Lower leg skin (tissue), 4 donors: ENCODE results near the gene IER3IP1. TPM values are rescaled to one million over a fixed set of nuclear protein-coding genes. Genes with fewer than 3 reads are reported as not detected.

Source experiments
- DNase-seq, 2 donors: peaks; one replicate each; pipeline ENCODE4 v3.0.0-alpha.2; 2019; ENCODE audit warnings: low spot score in 2 of 2
- H3K4me3 ChIP-seq: fragments of 200-600 bp; sonication (generic); 2 replicates; pipeline ENCODE4 v1.5.1; 2017; ENCODE audit warnings: mild to moderate bottlenecking, low read depth; ENCODE audit not compliant: poor library complexity, severe bottlenecking
- CTCF ChIP-seq, 3 donors: fragments of 450-650 bp; IDR thresholded peaks; one replicate each; pipeline ENCODE4 v1.5.1; 2016; ENCODE audit warnings: antibody characterized with exemption in 3 of 3, mild to moderate bottlenecking in 3 of 3, moderate library complexity in 2 of 3
- POLR2A ChIP-seq, 2 donors: fragments of 450-650 bp; IDR thresholded peaks; one replicate each; pipeline ENCODE4 v1.6.1; 2016 to 2017; ENCODE audit warnings: antibody characterized with exemption in 2 of 2, mild to moderate bottlenecking in 1 of 2, moderate library complexity in 1 of 2
- WGBS, 2 donors: methylation state at CpG; one replicate each; pipeline ENCODE4 v1.1.5; 2018; 5-methylcytosine and 5-hydroxymethylcytosine counted together
- intact Hi-C: fragments of 100-400 bp; cut with DNase I; formaldehyde crosslinking; loops from one replicate; pipeline ENCODE4 v1.15.0; 2023; ENCODE audit warnings: low total_unique reads
- total RNA-seq, 4 donors: library from RNA; depleted of rRNA; stranded (reverse); fragments of >200 nt; gene quantifications; one replicate each; pipeline ENCODE4 v1.1.0, GENCODE V29; 2016

The IER3IP1 gene
- total RNA-seq, 4 donors from 2014 or later: 7.1 to 14.5 (median 11.2) TPM

- TF ChIP-seq POLR2A (IDR thresholded peaks at IDR 0.05): no peak
- no peak for TF ChIP-seq CTCF (IDR thresholded peaks at IDR 0.05)
- intact Hi-C loops: no loop called here
- DNase-seq: peak; percentile 65 to 95
- WGBS, 2 donors: 0% methylated on average over 64 to 65 of the region's 70 CpGs
- peak within 1 kb of the TSS; percentile 66 for H3K4me3 ChIP-seq
Observed at GRCh38 chr18:47150029-47150823, 25.9 kb downstream of the IER3IP1 start, which contains the start of gene HDHD2. Gene HDHD2 (minus strand): TSS chr18:47150500. CDS start chr18:47136439, 14,061 bp downstream.

GRCh38 chr18:47149457-47150028 lies 26.6 kb downstream of the IER3IP1 start:
- no peak for TF ChIP-seq CTCF (IDR thresholded peaks at IDR 0.05)
- TF ChIP-seq POLR2A (IDR thresholded peaks at IDR 0.05): no peak
- no peak for DNase-seq
- intact Hi-C loops: no loop called here
- 25 to 30% methylated on average over 12 of the region's 12 CpGs for WGBS, 2 donors
- peak overlapping the region; percentile 66 for H3K4me3 ChIP-seq

DNA sequence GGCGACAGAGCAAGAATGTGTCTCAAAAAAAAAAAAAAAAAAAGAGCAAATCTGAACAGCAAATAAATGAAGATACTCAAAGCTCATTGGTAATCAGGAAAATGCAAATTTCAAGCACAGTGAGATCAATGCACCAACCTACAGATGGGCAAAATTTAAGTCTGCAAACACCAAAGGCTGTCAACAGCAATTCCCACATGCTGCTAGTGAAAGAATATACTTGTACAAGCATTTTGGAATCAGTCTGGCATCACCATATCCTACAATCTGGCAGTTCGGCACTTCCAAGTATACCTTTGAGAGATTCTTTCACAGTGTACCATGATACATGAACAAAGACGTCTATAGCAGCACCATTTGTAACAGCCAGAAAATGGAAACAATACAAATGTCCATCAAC lies 30.0 kb downstream of the IER3IP1 start:
- WGBS, 2 donors: 93 to 96% methylated on average over 3 of the region's 3 CpGs
- DNase-seq: no peak
- intact Hi-C loops: no loop called here
- H3K4me3 ChIP-seq: no peak overlapping the region
- TF ChIP-seq POLR2A (IDR thresholded peaks at IDR 0.05) (no peak), CTCF (IDR thresholded peaks at IDR 0.05) (no peak)

- intact Hi-C loops: no loop called here
- H3K4me3 ChIP-seq: no peak overlapping the region
- WGBS, 2 donors: 95 to 99% methylated on average over 4 of the region's 4 CpGs
- DNase-seq: no peak
- TF ChIP-seq POLR2A (IDR thresholded peaks at IDR 0.05) (no peak), CTCF (IDR thresholded peaks at IDR 0.05) (no peak)
Observed at GRCh38 chr18:47143899-47144485, 32.2 kb downstream of the IER3IP1 start.

DNA sequence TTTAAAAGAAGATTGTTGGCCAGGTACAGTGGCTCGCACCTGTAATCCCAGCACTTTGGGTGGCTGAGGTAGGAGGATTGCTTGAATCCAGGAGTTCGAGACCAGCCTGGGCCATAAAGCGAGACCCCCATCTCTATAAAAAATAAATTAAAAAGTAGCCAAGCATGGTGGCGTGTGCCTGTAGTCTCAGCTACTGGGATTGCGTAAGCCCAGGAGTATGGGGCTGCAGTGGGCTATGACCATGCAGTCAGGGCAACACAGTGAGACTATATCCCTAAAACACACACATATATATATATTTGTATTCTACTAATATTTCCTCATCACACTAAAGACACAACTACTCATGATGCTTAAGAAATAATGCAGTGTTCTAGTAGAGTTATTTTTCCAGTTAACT lies 33.0 kb downstream of the IER3IP1 start:
- H3K4me3 ChIP-seq: no peak overlapping the region
- TF ChIP-seq POLR2A (IDR thresholded peaks at IDR 0.05): no peak
- no peak for TF ChIP-seq CTCF (IDR thresholded peaks at IDR 0.05)
- intact Hi-C loops: no loop called here
- DNase-seq: no peak
- 98 to 100% methylated on average over 5 of the region's 5 CpGs for WGBS, 2 donors
